SK-N-SH treated with all-trans-retinoic acid at 6 μM for 48 hours (cell line): ENCODE results near the gene FTH1.

ENCODE experiments used
- ATAC-seq: fragments of 200-7000 bp; cut with Tn5 transposase; 3 replicates; pipeline ENCODE4 v1.9.1; 2020; ENCODE audit warnings: mild to moderate bottlenecking, moderate library complexity
- ARNTL ChIP-seq: fragments of 450-650 bp; formaldehyde crosslinking; IDR thresholded peaks from 2 replicates; pipeline ENCODE4 v1.5.0; 2020; ENCODE audit warnings: low read depth, mild to moderate bottlenecking, moderate library complexity, borderline replicate concordance
- CSDC2 ChIP-seq: fragments of 250-450 bp; sonication (Bioruptor Pico); IDR thresholded peaks from 2 replicates; pipeline ENCODE4 v1.5.0; 2020; ENCODE audit warnings: mild to moderate bottlenecking, moderate library complexity
- CSRNP3 ChIP-seq: fragments of 250-450 bp; sonication (Bioruptor Pico); IDR thresholded peaks from 2 replicates; pipeline ENCODE4 v1.5.1; 2021; ENCODE audit warnings: mild to moderate bottlenecking, moderate library complexity
- ESRRG ChIP-seq: fragments of 250-450 bp; sonication (Bioruptor Pico); IDR thresholded peaks from 2 replicates; pipeline ENCODE4 v1.6.1; 2021; ENCODE audit warnings: mild to moderate bottlenecking
- GLIS3 ChIP-seq: fragments of 250-450 bp; sonication (Bioruptor Pico); IDR thresholded peaks from 2 replicates; pipeline ENCODE4 v1.5.0; 2020; ENCODE audit warnings: mild to moderate bottlenecking, moderate library complexity
- ISL1 ChIP-seq: fragments of 250-450 bp; sonication (Bioruptor Pico); IDR thresholded peaks from 2 replicates; pipeline ENCODE4 v2.1.2; 2022; ENCODE audit warnings: mild to moderate bottlenecking, moderate library complexity
- OSR1 ChIP-seq: fragments of 250-450 bp; sonication (Bioruptor Pico); IDR thresholded peaks from 2 replicates; pipeline ENCODE4 v1.8.0; 2022; ENCODE audit warnings: moderate library complexity, mild to moderate bottlenecking, inconsistent platforms
- POU6F1 ChIP-seq: fragments of 250-450 bp; sonication (Bioruptor Pico); IDR thresholded peaks from 2 replicates; pipeline ENCODE4 v1.8.0; 2021; ENCODE audit warnings: low read depth, mild to moderate bottlenecking, moderate library complexity, borderline replicate concordance
- PPARA ChIP-seq: fragments of 250-450 bp; sonication (Bioruptor Pico); IDR thresholded peaks from 2 replicates; pipeline ENCODE4 v1.5.0; 2020; ENCODE audit warnings: mild to moderate bottlenecking, borderline replicate concordance
- RARB ChIP-seq: fragments of 250-450 bp; sonication (Bioruptor Pico); IDR thresholded peaks from 2 replicates; pipeline ENCODE4 v1.8.0; 2021; ENCODE audit warnings: mild to moderate bottlenecking, moderate library complexity
- SNAI2 ChIP-seq: fragments of 250-450 bp; sonication (Bioruptor Pico); IDR thresholded peaks from 2 replicates; pipeline ENCODE4 v1.5.0; 2020; ENCODE audit warnings: mild to moderate bottlenecking, moderate library complexity
- TOX ChIP-seq: fragments of 250-450 bp; sonication (Bioruptor Pico); IDR thresholded peaks from 2 replicates; pipeline ENCODE4 v1.8.0; 2021; ENCODE audit warnings: mild to moderate bottlenecking, moderate library complexity, borderline replicate concordance
- TSHZ2 ChIP-seq: fragments of 250-450 bp; sonication (Bioruptor Pico); IDR thresholded peaks from 2 replicates; pipeline ENCODE4 v1.5.0; 2020; ENCODE audit warnings: mild to moderate bottlenecking, moderate library complexity
- ZC3H10 ChIP-seq: fragments of 250-450 bp; sonication (Bioruptor Pico); IDR thresholded peaks from 2 replicates; pipeline ENCODE4 v1.5.1; 2021; ENCODE audit warnings: mild to moderate bottlenecking, moderate library complexity
- ZFP3 ChIP-seq: fragments of 250-450 bp; sonication (Bioruptor Pico); IDR thresholded peaks from 2 replicates; pipeline ENCODE4 v1.5.0; 2020; ENCODE audit warnings: mild to moderate bottlenecking, moderate library complexity
- ZFP30 ChIP-seq: fragments of 450-650 bp; formaldehyde crosslinking; IDR thresholded peaks from 2 replicates; pipeline ENCODE4 v1.5.0; 2022; ENCODE audit warnings: mild to moderate bottlenecking, moderate library complexity
- ZNF565 ChIP-seq: fragments of 450-650 bp; formaldehyde crosslinking; conservative IDR thresholded peaks from 2 replicates; pipeline ENCODE4 v1.5.0; 2020; ENCODE audit warnings: low read depth, mild to moderate bottlenecking, moderate library complexity
- ZNF70 ChIP-seq: fragments of 450-650 bp; formaldehyde crosslinking; IDR thresholded peaks from 2 replicates; pipeline ENCODE4 v1.5.0; 2020; ENCODE audit warnings: mild to moderate bottlenecking, moderate library complexity
- ZNF8 ChIP-seq: fragments of 450-650 bp; formaldehyde crosslinking; IDR thresholded peaks from 2 replicates; pipeline ENCODE4 v1.5.0; 2020; ENCODE audit warnings: mild to moderate bottlenecking, moderate library complexity
- TF ChIP-seq, protein P1 (sequence below): fragments of 250-450 bp; sonication (Bioruptor Pico); IDR thresholded peaks from 2 replicates; pipeline ENCODE4 v1.5.1; 2020; ENCODE audit warnings: low read depth, mild to moderate bottlenecking, moderate library complexity
- TF ChIP-seq, protein P2 (sequence below): fragments of 250-450 bp; sonication (Bioruptor Pico); IDR thresholded peaks from 2 replicates; pipeline ENCODE4 v1.8.0; 2020; ENCODE audit warnings: mild to moderate bottlenecking, moderate library complexity, borderline replicate concordance

FTH1 gene

GRCh38 chr11:61959114-61959513 lies 8.3 kb downstream of the FTH1 start (continued):
- TF ChIP-seq POU6F1: no peak
- no peak for TF ChIP-seq RARB (CRISPR knock-in tag)
- no peak for TF ChIP-seq ZNF70
- TF ChIP-seq, protein P1, sequence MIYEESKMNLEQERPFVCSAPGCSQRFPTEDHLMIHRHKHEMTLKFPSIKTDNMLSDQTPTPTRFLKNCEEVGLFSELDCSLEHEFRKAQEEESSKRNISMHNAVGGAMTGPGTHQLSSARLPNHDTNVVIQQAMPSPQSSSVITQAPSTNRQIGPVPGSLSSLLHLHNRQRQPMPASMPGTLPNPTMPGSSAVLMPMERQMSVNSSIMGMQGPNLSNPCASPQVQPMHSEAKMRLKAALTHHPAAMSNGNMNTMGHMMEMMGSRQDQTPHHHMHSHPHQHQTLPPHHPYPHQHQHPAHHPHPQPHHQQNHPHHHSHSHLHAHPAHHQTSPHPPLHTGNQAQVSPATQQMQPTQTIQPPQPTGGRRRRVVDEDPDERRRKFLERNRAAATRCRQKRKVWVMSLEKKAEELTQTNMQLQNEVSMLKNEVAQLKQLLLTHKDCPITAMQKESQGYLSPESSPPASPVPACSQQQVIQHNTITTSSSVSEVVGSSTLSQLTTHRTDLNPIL (CRISPR knock-in tag): no peak
- TF ChIP-seq CSDC2 (CRISPR knock-in tag): no peak
- no peak for TF ChIP-seq OSR1 (CRISPR knock-in tag)
- no peak for TF ChIP-seq ZNF8 (CRISPR knock-in tag)

GRCh38 chr11:61958590-61958989 lies 8.8 kb downstream of the FTH1 start:
- no peak for TF ChIP-seq PPARA (CRISPR knock-in tag)
- no peak for TF ChIP-seq ESRRG (CRISPR knock-in tag)
- no peak for TF ChIP-seq ZFP3 (CRISPR knock-in tag)
- TF ChIP-seq ARNTL: no peak
- no peak for TF ChIP-seq CSDC2 (CRISPR knock-in tag)
- no peak for TF ChIP-seq SNAI2 (CRISPR knock-in tag)
- TF ChIP-seq TOX (CRISPR knock-in tag): no peak
- no peak for TF ChIP-seq OSR1 (CRISPR knock-in tag)
- TF ChIP-seq, protein P1 (CRISPR knock-in tag): no peak
- TF ChIP-seq ZFP30: no peak
- TF ChIP-seq GLIS3 (CRISPR knock-in tag): no peak
- TF ChIP-seq ZNF70: no peak
- TF ChIP-seq TSHZ2 (CRISPR knock-in tag): no peak
- TF ChIP-seq ZNF565 (CRISPR knock-in tag): no peak
- TF ChIP-seq, protein P2, sequence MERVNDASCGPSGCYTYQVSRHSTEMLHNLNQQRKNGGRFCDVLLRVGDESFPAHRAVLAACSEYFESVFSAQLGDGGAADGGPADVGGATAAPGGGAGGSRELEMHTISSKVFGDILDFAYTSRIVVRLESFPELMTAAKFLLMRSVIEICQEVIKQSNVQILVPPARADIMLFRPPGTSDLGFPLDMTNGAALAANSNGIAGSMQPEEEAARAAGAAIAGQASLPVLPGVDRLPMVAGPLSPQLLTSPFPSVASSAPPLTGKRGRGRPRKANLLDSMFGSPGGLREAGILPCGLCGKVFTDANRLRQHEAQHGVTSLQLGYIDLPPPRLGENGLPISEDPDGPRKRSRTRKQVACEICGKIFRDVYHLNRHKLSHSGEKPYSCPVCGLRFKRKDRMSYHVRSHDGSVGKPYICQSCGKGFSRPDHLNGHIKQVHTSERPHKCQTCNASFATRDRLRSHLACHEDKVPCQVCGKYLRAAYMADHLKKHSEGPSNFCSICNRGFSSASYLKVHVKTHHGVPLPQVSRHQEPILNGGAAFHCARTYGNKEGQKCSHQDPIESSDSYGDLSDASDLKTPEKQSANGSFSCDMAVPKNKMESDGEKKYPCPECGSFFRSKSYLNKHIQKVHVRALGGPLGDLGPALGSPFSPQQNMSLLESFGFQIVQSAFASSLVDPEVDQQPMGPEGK (CRISPR knock-in tag): no peak
- no peak for TF ChIP-seq ZC3H10 (CRISPR knock-in tag)
- no peak for TF ChIP-seq ISL1 (CRISPR knock-in tag)
- TF ChIP-seq RARB (CRISPR knock-in tag): no peak
- no peak for TF ChIP-seq CSRNP3
- TF ChIP-seq, all 23 proteins: peak for 0
- no peak for ATAC-seq
